Right atrium auricular region (tissue), 2 donors: Measurements from ENCODE around the gene RBM6. TPM values are rescaled to one million over a fixed set of nuclear protein-coding genes. Genes with fewer than 3 reads are reported as not detected.

Source experiments
- DNase-seq: peaks from one replicate; pipeline ENCODE4 v3.0.0-alpha.2; 2019; ENCODE audit warnings: low spot score
- H3K27ac ChIP-seq, 2 donors: fragments of 200-600 bp; sonication (generic); 1 replicate in 1 of 2; 2 replicates in 1 of 2; pipeline ENCODE4 v1.5.1; 2016 to 2019
- H3K27me3 ChIP-seq, 2 donors: fragments of 200-600 bp; sonication (generic); one replicate each; pipeline versions ENCODE4 v1.5.1 to v1.6.0; 2017 to 2019
- H3K36me3 ChIP-seq: fragments of 200-600 bp; sonication (generic); one replicate; pipeline ENCODE4 v1.5.1; 2016
- H3K4me1 ChIP-seq, 2 donors: fragments of 200-600 bp; sonication (generic); one replicate each; pipeline versions ENCODE4 v1.5.1 to v1.6.0; 2017 to 2019
- H3K4me3 ChIP-seq, 2 donors: fragments of 200-600 bp; sonication (generic); 1 replicate in 1 of 2; 2 replicates in 1 of 2; pipeline ENCODE4 v1.5.1; 2017 to 2019; ENCODE audit warnings: mild to moderate bottlenecking in 1 of 2, moderate library complexity in 1 of 2
- H3K9me3 ChIP-seq, 2 donors: fragments of 200-600 bp; sonication (generic); one replicate each; pipeline ENCODE4 v1.5.1; 2019
- CTCF ChIP-seq, 2 donors: fragments of 200-600 bp; sonication (generic); IDR thresholded peaks; one replicate each; pipeline ENCODE4 v1.5.1; 2019; ENCODE audit warnings: antibody characterized with exemption in 2 of 2
- total RNA-seq, 2 donors: library from RNA; depleted of rRNA; stranded (reverse); fragments of >200 nt; gene quantifications; one replicate each; pipeline ENCODE4 v1.1.0, GENCODE V29; 2016

Gene RBM6
- total RNA-seq, 2 donors from 2014 or later = 34.6 to 38.0 TPM

- H3K4me1 ChIP-seq = peaks cover 0 to 24% of the 10 kb centered on the region in 2 donors
- no peak for DNase-seq
- TF ChIP-seq CTCF (IDR thresholded peaks at IDR 0.05) = no peak
- no peak overlapping the region for H3K4me3 ChIP-seq
- H3K27ac ChIP-seq = peak overlapping the region; percentile 49 to 75
- peaks cover 100% of the 10 kb centered on the region for H3K36me3 ChIP-seq
- H3K9me3 ChIP-seq = no peaks in the 10 kb centered on the region
- H3K27me3 ChIP-seq = no peaks in the 10 kb centered on the region
Measured at GRCh38 chr3:50111757-50112156, 171.8 kb downstream of the RBM6 start.

DNA sequence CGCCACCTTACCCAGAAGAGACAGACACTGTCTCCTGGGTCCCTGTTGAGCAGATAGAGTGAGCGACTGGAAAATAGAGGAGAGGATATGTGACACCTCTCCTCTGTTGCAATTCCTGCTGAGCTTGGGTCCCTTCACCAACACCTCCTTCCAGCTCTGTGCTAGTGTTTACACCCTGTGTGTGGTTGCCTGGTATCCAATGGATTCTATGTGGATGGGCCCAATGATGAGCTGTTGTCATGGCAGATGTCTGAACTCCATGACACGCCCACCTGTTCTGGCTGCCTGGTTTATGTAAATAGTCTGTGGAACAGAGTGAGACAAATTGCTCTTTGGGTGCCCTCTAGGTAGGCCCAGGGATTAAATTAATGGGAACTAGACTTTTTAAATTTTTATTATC lies 172.5 kb downstream of the RBM6 start:
- Histone ChIP-seq H3K27ac (peak overlapping the region; percentile 58 to 75), H3K4me1 (peaks cover 0 to 24% of the 10 kb centered on the region in 2 donors), H3K9me3 (no peaks in the 10 kb centered on the region), H3K27me3 (no peaks in the 10 kb centered on the region), H3K36me3 (peaks cover 100% of the 10 kb centered on the region), H3K4me3 (no peak overlapping the region)
- DNase-seq = no peak
- TF ChIP-seq CTCF (IDR thresholded peaks at IDR 0.05) = no peak

DNA sequence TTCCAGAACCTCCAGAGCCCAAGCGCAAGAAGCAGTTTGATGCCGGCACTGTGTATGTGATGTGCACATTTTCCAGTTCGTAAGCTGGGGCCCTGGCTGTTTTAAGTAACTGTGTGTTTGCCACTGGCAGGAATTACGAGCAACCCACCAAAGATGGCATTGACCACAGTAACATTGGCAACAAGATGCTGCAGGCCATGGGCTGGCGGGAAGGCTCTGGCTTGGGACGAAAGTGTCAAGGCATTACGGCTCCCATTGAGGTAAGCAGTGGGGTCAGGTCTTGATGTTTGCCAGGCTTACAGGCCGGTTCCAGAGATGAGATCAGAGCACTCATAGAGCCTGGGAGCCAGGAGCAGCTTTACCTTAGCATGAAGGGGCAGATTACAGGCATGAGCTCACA lies 177.2 kb downstream of the RBM6 start:
- no peak overlapping the region for H3K27ac ChIP-seq
- no peaks in the 10 kb centered on the region for H3K27me3 ChIP-seq
- H3K4me1 ChIP-seq = peaks cover 0 to 17% of the 10 kb centered on the region in 2 donors
- H3K36me3 ChIP-seq = peaks cover 91% of the 10 kb centered on the region
- no peak for TF ChIP-seq CTCF (IDR thresholded peaks at IDR 0.05)
- DNase-seq = no peak
- no peaks in the 10 kb centered on the region for H3K9me3 ChIP-seq
- H3K4me3 ChIP-seq = no peak overlapping the region

GRCh38 chr3:50118237-50118636 lies 178.3 kb downstream of the RBM6 start:
- TF ChIP-seq CTCF (IDR thresholded peaks at IDR 0.05) = no peak
- no peaks in the 10 kb centered on the region for H3K27me3 ChIP-seq
- no peak for DNase-seq

GRCh38 chr3:50119786-50120185 lies 179.8 kb downstream of the RBM6 start:
- Histone ChIP-seq H3K4me1 (peaks cover 0 to 16% of the 10 kb centered on the region in 2 donors), H3K27ac (no peak overlapping the region), H3K36me3 (peaks cover 64% of the 10 kb centered on the region), H3K27me3 (no peaks in the 10 kb centered on the region), H3K9me3 (no peaks in the 10 kb centered on the region), H3K4me3 (no peak overlapping the region)
- no peak for DNase-seq
- no peak for TF ChIP-seq CTCF (IDR thresholded peaks at IDR 0.05)

More at GRCh38 chr3:50118237-50118636, 178.3 kb downstream of the RBM6 start:
- Histone ChIP-seq H3K36me3 (peaks cover 80% of the 10 kb centered on the region), H3K4me3 (no peak overlapping the region), H3K27ac (no peak overlapping the region), H3K4me1 (peaks cover 0 to 10% of the 10 kb centered on the region in 2 donors), H3K9me3 (no peaks in the 10 kb centered on the region)

DNA sequence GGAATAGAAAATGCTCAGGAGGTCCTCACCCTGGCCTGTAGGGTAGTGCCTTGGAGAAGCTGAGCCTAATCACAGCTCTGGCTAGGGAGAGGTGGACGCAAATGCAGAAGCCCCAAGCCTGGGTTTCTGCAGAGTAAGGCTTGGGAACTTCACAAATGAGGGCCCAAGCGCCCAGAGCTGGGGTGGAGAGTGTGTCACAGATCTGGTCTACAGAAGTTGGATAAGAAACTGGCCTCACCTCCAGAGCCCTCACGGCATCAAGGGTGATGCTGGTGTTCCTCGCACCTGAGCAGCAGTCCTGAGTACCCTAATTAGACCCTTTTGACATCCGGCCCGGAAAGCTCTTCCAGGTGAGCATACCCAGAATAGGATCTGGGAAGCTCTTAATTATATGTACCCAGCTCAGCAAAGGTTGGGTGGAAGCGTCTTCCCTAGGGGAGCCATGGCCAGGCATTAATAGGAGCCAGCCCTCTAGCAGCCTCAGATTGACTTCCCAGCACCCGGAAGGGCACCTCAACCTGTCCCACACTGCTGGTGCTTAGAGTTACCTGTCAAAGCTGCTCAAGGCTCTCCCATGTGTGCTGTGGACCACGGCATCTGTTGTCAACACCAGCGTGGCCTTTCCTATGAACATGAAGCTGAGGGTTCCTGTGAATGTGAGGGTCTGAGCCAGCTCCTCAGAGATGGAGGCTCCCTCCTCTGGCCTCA lies 180.6 kb downstream of the RBM6 start:
- H3K4me1 ChIP-seq = peaks cover 0 to 23% of the 10 kb centered on the region in 2 donors
- peaks cover 57% of the 10 kb centered on the region for H3K36me3 ChIP-seq
- no peaks in the 10 kb centered on the region for H3K9me3 ChIP-seq
- H3K27ac ChIP-seq = no peak overlapping the region
- DNase-seq = no peak
- H3K4me3 ChIP-seq = no peak overlapping the region
- TF ChIP-seq CTCF (IDR thresholded peaks at IDR 0.05) = no peak
- no peaks in the 10 kb centered on the region for H3K27me3 ChIP-seq
